HepG2 (cell line): ENCODE data around the gene SLC34A3. TPM values are rescaled to one million over a fixed set of nuclear protein-coding genes. Genes with fewer than 3 reads are reported as not detected.

Experiments
- DMAP1 ChIP-seq: IDR thresholded peaks from 2 replicates; pipeline ENCODE4 v1.6.1; 2016
- HNRNPL ChIP-seq: fragments of 200-400 bp; formaldehyde crosslinking; IDR thresholded peaks from 2 replicates; pipeline ENCODE4 v1.6.1; 2017; ENCODE audit warnings: mild to moderate bottlenecking, low read depth, low read length
- IKZF1 ChIP-seq: fragments of 450-650 bp; IDR thresholded peaks from 2 replicates; pipeline ENCODE4 v1.7.1; 2016
- JARID2 ChIP-seq: sonication (generic); formaldehyde crosslinking; IDR thresholded peaks from 2 replicates; pipeline ENCODE4 v1.8.1; 2023; ENCODE audit warnings: missing genetic modification reagents, inconsistent platforms; ENCODE audit not compliant: insufficient replicate concordance
- JUND ChIP-seq: sonication (generic); formaldehyde crosslinking; IDR thresholded peaks from 2 replicates; pipeline ENCODE4 v1.8.0; 2022; ENCODE audit warnings: mild to moderate bottlenecking, missing genetic modification reagents
- SALL1 ChIP-seq: sonication (generic); formaldehyde crosslinking; IDR thresholded peaks from 2 replicates; pipeline ENCODE4 v1.8.0; 2022; ENCODE audit warnings: mild to moderate bottlenecking, missing genetic modification reagents
- ZNF761 ChIP-seq: sonication (generic); formaldehyde crosslinking; conservative IDR thresholded peaks from 2 replicates; pipeline ENCODE4 v1.4.0; 2020; ENCODE audit warnings: mild to moderate bottlenecking, missing genetic modification reagents
- ZNF816 ChIP-seq: sonication (generic); formaldehyde crosslinking; IDR thresholded peaks from 2 replicates; pipeline ENCODE4 v1.8.0; 2022; ENCODE audit warnings: missing genetic modification reagents, mild to moderate bottlenecking, borderline replicate concordance
- ZXDC ChIP-seq: sonication (generic); formaldehyde crosslinking; IDR thresholded peaks from 2 replicates; pipeline ENCODE4 v1.5.0; 2020; ENCODE audit warnings: mild to moderate bottlenecking, missing genetic modification reagents
- polyA plus RNA-seq, 8 experiments: library from polyadenylated mRNA; depleted of rRNA in 3 of 8; stranded (reverse) in 7 of 8; unstranded in 1 of 8; fragments of >200 nt; fragmentation: Illumina TruSeq in 4 of 8; extraction: Trizol in 4 of 8; gene quantifications; 2 replicates each; pipeline versions ENCODE4 v1.2.1 to v1.2.3, GENCODE V29; 2011 to 2016; ENCODE audit warnings: low read depth in 4 of 8, missing spikeins in 1 of 8, mixed read lengths in 1 of 8; ENCODE audit not compliant: insufficient read depth in 1 of 8
- total RNA-seq, 5 experiments: library from RNA; depleted of rRNA; stranded (reverse); fragments of >200 nt; fragmentation: Illumina TruSeq; extraction: Trizol; gene quantifications; 2 replicates each; pipeline ENCODE4 v1.2.3, GENCODE V29; 2016; ENCODE audit warnings: low read depth in 1 of 5
- TF ChIP-seq, protein P1 (sequence below): sonication (generic); formaldehyde crosslinking; IDR thresholded peaks from 2 replicates; pipeline ENCODE4 v1.9.0; 2021; ENCODE audit warnings: missing genetic modification reagents, borderline replicate concordance
- TF ChIP-seq, protein P2 (sequence below): sonication (generic); formaldehyde crosslinking; IDR thresholded peaks from 2 replicates; pipeline ENCODE4 v1.5.1; 2020; ENCODE audit warnings: missing genetic modification reagents, mild to moderate bottlenecking, borderline replicate concordance
- TF ChIP-seq, protein P3 (sequence below), 2 experiments: sonication (generic) in 1 of 2; formaldehyde crosslinking in 1 of 2; IDR thresholded peaks; 2 replicates each; pipeline versions ENCODE4 v1.4.0 to v1.6.1; 2016 to 2020; ENCODE audit warnings: borderline replicate concordance in 1 of 2, low read depth in 1 of 2, mild to moderate bottlenecking in 1 of 2, missing genetic modification reagents in 1 of 2

Gene SLC34A3
- total and polyA plus RNA-seq, 2 of the 13 experiments (the other 11 are each of a cell fraction or from before 2014, with no cell fraction given): 0.07 to 1.0 TPM

DNA sequence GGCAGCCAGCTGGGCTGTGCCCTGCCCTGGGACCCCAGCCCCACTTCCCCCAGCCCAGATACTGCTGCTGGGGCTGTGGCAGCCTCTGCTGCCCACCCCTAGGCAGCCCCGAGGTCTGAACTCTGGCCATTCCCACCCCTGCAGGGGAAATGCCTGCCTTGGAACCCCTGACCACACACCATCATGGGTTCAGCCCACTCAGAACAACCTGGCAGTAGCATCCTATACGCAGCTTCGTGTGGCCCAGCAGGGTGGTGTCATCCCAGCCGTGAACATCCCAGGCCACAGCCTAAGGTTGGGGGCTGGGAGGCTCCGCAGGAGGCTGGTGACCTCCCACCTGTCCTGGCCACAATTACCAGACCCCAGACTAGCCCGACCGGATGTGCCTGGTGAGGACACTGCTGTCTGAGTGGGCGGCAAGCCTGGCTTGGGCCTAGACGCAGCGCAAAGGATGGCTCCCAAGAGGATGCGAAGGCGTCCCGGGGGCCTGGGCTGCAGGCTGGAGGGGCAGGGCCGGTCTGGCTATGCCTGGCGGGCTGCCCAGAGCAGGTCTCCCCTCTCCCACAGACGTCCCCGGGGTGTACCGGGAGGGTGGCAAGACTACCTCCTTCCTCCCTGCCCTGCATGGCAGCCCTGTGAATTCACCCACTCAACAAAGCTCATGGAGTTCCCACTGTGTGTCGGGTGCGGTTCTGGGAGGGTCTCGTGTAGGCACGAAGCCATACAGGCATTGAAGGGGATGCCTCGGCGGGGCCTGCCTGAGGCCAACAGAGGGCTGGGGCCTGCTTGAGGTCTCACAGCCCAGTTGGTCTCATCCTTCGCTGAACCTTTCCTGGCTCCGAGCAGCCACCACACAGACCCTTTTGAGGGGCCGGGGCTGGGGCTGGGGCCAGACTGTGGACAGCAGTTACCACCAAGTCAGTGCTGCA is 1.5 kb upstream of the SLC34A3 start (continued):
- TF ChIP-seq SALL1: no peak
- TF ChIP-seq, protein P1, sequence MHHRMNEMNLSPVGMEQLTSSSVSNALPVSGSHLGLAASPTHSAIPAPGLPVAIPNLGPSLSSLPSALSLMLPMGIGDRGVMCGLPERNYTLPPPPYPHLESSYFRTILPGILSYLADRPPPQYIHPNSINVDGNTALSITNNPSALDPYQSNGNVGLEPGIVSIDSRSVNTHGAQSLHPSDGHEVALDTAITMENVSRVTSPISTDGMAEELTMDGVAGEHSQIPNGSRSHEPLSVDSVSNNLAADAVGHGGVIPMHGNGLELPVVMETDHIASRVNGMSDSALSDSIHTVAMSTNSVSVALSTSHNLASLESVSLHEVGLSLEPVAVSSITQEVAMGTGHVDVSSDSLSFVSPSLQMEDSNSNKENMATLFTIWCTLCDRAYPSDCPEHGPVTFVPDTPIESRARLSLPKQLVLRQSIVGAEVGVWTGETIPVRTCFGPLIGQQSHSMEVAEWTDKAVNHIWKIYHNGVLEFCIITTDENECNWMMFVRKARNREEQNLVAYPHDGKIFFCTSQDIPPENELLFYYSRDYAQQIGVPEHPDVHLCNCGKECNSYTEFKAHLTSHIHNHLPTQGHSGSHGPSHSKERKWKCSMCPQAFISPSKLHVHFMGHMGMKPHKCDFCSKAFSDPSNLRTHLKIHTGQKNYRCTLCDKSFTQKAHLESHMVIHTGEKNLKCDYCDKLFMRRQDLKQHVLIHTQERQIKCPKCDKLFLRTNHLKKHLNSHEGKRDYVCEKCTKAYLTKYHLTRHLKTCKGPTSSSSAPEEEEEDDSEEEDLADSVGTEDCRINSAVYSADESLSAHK (CRISPR knock-in tag): no peak
- no peak for TF ChIP-seq DMAP1 (CRISPR knock-in tag)
- TF ChIP-seq, protein P2, sequence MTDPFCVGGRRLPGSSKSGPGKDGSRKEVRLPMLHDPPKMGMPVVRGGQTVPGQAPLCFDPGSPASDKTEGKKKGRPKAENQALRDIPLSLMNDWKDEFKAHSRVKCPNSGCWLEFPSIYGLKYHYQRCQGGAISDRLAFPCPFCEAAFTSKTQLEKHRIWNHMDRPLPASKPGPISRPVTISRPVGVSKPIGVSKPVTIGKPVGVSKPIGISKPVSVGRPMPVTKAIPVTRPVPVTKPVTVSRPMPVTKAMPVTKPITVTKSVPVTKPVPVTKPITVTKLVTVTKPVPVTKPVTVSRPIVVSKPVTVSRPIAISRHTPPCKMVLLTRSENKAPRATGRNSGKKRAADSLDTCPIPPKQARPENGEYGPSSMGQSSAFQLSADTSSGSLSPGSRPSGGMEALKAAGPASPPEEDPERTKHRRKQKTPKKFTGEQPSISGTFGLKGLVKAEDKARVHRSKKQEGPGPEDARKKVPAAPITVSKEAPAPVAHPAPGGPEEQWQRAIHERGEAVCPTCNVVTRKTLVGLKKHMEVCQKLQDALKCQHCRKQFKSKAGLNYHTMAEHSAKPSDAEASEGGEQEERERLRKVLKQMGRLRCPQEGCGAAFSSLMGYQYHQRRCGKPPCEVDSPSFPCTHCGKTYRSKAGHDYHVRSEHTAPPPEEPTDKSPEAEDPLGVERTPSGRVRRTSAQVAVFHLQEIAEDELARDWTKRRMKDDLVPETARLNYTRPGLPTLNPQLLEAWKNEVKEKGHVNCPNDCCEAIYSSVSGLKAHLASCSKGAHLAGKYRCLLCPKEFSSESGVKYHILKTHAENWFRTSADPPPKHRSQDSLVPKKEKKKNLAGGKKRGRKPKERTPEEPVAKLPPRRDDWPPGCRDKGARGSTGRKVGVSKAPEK (CRISPR knock-in tag): no peak
- TF ChIP-seq IKZF1: no peak
- no peak for TF ChIP-seq ZNF816 (CRISPR knock-in tag)
- TF ChIP-seq JARID2: no peak
- TF ChIP-seq, protein P3, sequence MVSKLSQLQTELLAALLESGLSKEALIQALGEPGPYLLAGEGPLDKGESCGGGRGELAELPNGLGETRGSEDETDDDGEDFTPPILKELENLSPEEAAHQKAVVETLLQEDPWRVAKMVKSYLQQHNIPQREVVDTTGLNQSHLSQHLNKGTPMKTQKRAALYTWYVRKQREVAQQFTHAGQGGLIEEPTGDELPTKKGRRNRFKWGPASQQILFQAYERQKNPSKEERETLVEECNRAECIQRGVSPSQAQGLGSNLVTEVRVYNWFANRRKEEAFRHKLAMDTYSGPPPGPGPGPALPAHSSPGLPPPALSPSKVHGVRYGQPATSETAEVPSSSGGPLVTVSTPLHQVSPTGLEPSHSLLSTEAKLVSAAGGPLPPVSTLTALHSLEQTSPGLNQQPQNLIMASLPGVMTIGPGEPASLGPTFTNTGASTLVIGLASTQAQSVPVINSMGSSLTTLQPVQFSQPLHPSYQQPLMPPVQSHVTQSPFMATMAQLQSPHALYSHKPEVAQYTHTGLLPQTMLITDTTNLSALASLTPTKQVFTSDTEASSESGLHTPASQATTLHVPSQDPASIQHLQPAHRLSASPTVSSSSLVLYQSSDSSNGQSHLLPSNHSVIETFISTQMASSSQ (IDR thresholded peaks at IDR 0.05; ENCODE audit: low read depth): no peak
- TF ChIP-seq, protein P3 (CRISPR knock-in tag; IDR thresholded peaks at IDR 0.05; ENCODE audit: borderline replicate concordance): 0 out of 2 replicates have a peak, but pooled peaks have one; percentile 3
- TF ChIP-seq JUND: 0 out of 2 replicates have a peak, but pooled peaks have one; percentile 8
- 0 out of 2 replicates have a peak, but pooled peaks have one; percentile 9 for TF ChIP-seq ZNF761 (CRISPR knock-in tag)
- TF ChIP-seq ZXDC (CRISPR knock-in tag): no peak
- TF ChIP-seq HNRNPL: no peak
